Activated naive CD8-positive, alpha-beta T cell treated with anti-CD3 and anti-CD28 coated beads for 36 hours (primary cell): ENCODE results near the gene TPPP. TPM values are rescaled to one million over a fixed set of nuclear protein-coding genes. Genes with fewer than 3 reads are reported as not detected.

Experiments
- DNase-seq: peaks from one replicate; pipeline ENCODE4 v3.0.0; 2021
- H3K27ac Mint-ChIP-seq: one replicate; pipeline ENCODE4 v1.8.0; 2022; ENCODE audit warnings: mild to moderate bottlenecking, moderate library complexity, mixed read lengths
- H3K27me3 Mint-ChIP-seq: one replicate; pipeline ENCODE4 v1.8.0; 2022; ENCODE audit warnings: mild to moderate bottlenecking, mixed read lengths
- H3K36me3 Mint-ChIP-seq: one replicate; pipeline ENCODE4 v1.8.0; 2021; ENCODE audit warnings: mild to moderate bottlenecking, mixed read lengths
- H3K4me1 Mint-ChIP-seq: one replicate; pipeline ENCODE4 v1.8.0; 2021; ENCODE audit warnings: mixed read lengths
- H3K4me3 Mint-ChIP-seq: one replicate; pipeline ENCODE4 v1.8.0; 2022; ENCODE audit warnings: mild to moderate bottlenecking, moderate library complexity, mixed read lengths
- H3K9me3 Mint-ChIP-seq: one replicate; pipeline ENCODE4 v1.8.0; 2022; ENCODE audit warnings: mixed read lengths
- total RNA-seq, 2 experiments: library from RNA; stranded (reverse); gene quantifications; one replicate each; pipeline ENCODE4 v1.2.3, GENCODE V29; 2021

TPPP gene
- total RNA-seq, 2 experiments from 2014 or later: 0.08 TPM; not detected in 1

- DNase-seq: no peak
- no peaks in the 10 kb centered on the region for H3K27me3 Mint-ChIP-seq
- no peak overlapping the region for H3K27ac Mint-ChIP-seq
- peaks cover 11% of the 10 kb centered on the region for H3K36me3 Mint-ChIP-seq
- H3K4me1 Mint-ChIP-seq: no peaks in the 10 kb centered on the region
- no peaks in the 10 kb centered on the region for H3K9me3 Mint-ChIP-seq
- no peak overlapping the region for H3K4me3 Mint-ChIP-seq
Observed at GRCh38 chr5:652773-653350, 40.3 kb downstream of the TPPP start.

DNA sequence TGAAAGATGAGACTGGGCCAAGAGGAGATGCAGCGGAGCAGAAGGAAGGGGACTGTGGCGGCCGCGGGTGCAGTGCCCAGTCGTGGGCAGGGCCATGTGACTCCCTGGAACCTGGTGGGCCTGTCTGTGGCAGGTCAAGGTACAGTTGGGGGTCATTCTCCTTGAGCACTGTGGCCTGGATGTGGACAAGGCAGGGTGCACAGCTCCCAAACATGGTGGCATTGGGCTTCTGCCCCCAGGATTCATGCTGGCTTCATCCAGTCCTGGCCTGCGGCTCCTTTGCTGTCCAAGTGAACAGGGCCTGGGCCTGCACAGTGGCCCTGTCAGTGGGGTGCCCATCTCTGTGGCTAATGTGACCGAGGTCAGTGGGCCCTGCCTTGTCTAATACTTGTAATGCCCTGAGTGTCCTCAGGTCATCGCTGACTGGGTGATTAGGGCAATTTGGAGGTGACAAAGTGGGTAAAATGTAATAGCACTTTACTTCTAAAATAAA is 41.1 kb downstream of the TPPP start:
- no peak overlapping the region for H3K4me3 Mint-ChIP-seq
- no peaks in the 10 kb centered on the region for H3K4me1 Mint-ChIP-seq
- no peaks in the 10 kb centered on the region for H3K9me3 Mint-ChIP-seq
- no peak overlapping the region for H3K27ac Mint-ChIP-seq
- peaks cover 4% of the 10 kb centered on the region for H3K36me3 Mint-ChIP-seq
- no peak for DNase-seq
- H3K27me3 Mint-ChIP-seq: no peaks in the 10 kb centered on the region

- Mint-ChIP-seq H3K36me3 (peaks cover 3% of the 10 kb centered on the region), H3K9me3 (no peaks in the 10 kb centered on the region), H3K27me3 (no peaks in the 10 kb centered on the region), H3K27ac (no peak overlapping the region), H3K4me1 (no peaks in the 10 kb centered on the region), H3K4me3 (no peak overlapping the region)
- no peak for DNase-seq
Observed at GRCh38 chr5:651296-652022, 41.7 kb downstream of the TPPP start.

GRCh38 chr5:647727-648126 is 45.4 kb downstream of the TPPP start:
- no peak overlapping the region for H3K4me3 Mint-ChIP-seq
- H3K27me3 Mint-ChIP-seq: no peaks in the 10 kb centered on the region
- H3K36me3 Mint-ChIP-seq: peaks cover 6% of the 10 kb centered on the region
- H3K9me3 Mint-ChIP-seq: no peaks in the 10 kb centered on the region
- DNase-seq: no peak
- no peaks in the 10 kb centered on the region for H3K4me1 Mint-ChIP-seq
- H3K27ac Mint-ChIP-seq: no peak overlapping the region

GRCh38 chr5:647311-647710 is 45.8 kb downstream of the TPPP start:
- H3K4me3 Mint-ChIP-seq: no peak overlapping the region
- no peaks in the 10 kb centered on the region for H3K27me3 Mint-ChIP-seq
- no peaks in the 10 kb centered on the region for H3K9me3 Mint-ChIP-seq
- H3K27ac Mint-ChIP-seq: no peak overlapping the region
- H3K36me3 Mint-ChIP-seq: peaks cover 6% of the 10 kb centered on the region
- H3K4me1 Mint-ChIP-seq: no peaks in the 10 kb centered on the region
- DNase-seq: no peak

GRCh38 chr5:646396-647201 is 46.6 kb downstream of the TPPP start:
- Mint-ChIP-seq H3K36me3 (peaks cover 3% of the 10 kb centered on the region), H3K4me1 (no peaks in the 10 kb centered on the region), H3K27ac (no peak overlapping the region), H3K4me3 (no peak overlapping the region), H3K27me3 (no peaks in the 10 kb centered on the region), H3K9me3 (no peaks in the 10 kb centered on the region)
- DNase-seq: no peak

- DNase-seq: no peak
- Mint-ChIP-seq H3K27ac (no peak overlapping the region), H3K27me3 (no peaks in the 10 kb centered on the region), H3K36me3 (peaks cover 6% of the 10 kb centered on the region), H3K4me3 (no peak overlapping the region), H3K9me3 (no peaks in the 10 kb centered on the region), H3K4me1 (no peaks in the 10 kb centered on the region)
Observed at GRCh38 chr5:645421-645820, 47.7 kb downstream of the TPPP start.

DNA sequence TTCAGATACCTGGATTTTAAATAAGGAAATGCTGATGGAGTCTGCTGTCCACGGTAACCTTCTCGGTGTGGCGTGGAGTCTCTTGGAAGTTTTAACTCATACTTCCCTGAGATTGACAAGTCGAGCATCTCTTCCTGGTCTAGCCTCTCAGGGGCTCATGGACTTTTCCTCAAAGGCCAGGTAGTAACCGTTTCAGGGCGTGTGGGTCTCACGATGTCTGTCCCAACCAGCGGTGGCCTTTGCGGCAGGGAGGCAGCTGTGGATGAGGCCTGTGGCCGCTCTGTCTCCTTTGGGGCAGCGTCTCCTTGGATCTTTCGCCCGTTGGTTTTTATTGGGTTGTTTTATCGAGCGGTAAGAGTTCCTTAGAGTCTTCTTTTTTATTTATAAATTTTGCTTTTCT is 48.2 kb downstream of the TPPP start:
- Mint-ChIP-seq H3K9me3 (no peaks in the 10 kb centered on the region), H3K4me3 (no peak overlapping the region), H3K36me3 (peaks cover 6% of the 10 kb centered on the region), H3K4me1 (no peaks in the 10 kb centered on the region), H3K27ac (no peak overlapping the region), H3K27me3 (no peaks in the 10 kb centered on the region)
- DNase-seq: no peak

- no peaks in the 10 kb centered on the region for H3K4me1 Mint-ChIP-seq
- DNase-seq: no peak
- no peak overlapping the region for H3K4me3 Mint-ChIP-seq
- H3K36me3 Mint-ChIP-seq: peaks cover 6% of the 10 kb centered on the region
- no peaks in the 10 kb centered on the region for H3K9me3 Mint-ChIP-seq
- H3K27ac Mint-ChIP-seq: no peak overlapping the region
- no peaks in the 10 kb centered on the region for H3K27me3 Mint-ChIP-seq
Observed at GRCh38 chr5:644509-644908, 48.6 kb downstream of the TPPP start.

- DNase-seq: no peak
- H3K27ac Mint-ChIP-seq: no peak overlapping the region
Observed at GRCh38 chr5:643811-644271, 49.3 kb downstream of the TPPP start.

DNA sequence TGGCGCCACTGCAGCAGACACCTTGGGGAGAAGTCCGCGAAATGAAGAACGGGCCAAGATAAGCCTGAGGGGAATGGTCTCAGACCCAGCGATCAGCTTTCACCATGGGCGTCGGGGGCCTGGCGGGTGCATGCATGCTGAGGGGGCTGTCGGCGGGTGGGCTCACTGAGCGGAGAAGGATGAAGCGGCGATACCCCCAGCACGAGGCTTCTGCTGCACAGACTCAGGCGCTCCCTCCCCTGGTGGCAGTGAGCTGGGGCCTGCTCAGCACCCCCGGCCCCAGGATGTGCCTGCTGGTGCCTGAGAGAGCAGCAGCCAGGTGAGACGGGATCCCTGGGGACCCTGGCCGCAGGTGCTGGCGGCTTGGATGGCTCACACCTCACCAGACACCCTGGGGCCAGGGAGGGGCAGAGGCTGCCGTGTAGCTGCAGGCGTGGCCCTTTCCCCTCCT is 49.8 kb downstream of the TPPP start:
- H3K4me1 Mint-ChIP-seq: no peaks in the 10 kb centered on the region
- no peaks in the 10 kb centered on the region for H3K9me3 Mint-ChIP-seq
- DNase-seq: no peak
- H3K27ac Mint-ChIP-seq: no peak overlapping the region
- H3K36me3 Mint-ChIP-seq: peaks cover 6% of the 10 kb centered on the region
- H3K4me3 Mint-ChIP-seq: no peak overlapping the region
- H3K27me3 Mint-ChIP-seq: no peaks in the 10 kb centered on the region

More at GRCh38 chr5:643811-644271, 49.3 kb downstream of the TPPP start:
- H3K27me3 Mint-ChIP-seq: no peaks in the 10 kb centered on the region
- H3K4me1 Mint-ChIP-seq: no peaks in the 10 kb centered on the region
- H3K4me3 Mint-ChIP-seq: no peak overlapping the region
- peaks cover 6% of the 10 kb centered on the region for H3K36me3 Mint-ChIP-seq
- H3K9me3 Mint-ChIP-seq: no peaks in the 10 kb centered on the region

GRCh38 chr5:642481-642880 is 50.7 kb downstream of the TPPP start:
- Mint-ChIP-seq H3K27ac (no peak overlapping the region), H3K4me3 (no peak overlapping the region), H3K4me1 (no peaks in the 10 kb centered on the region), H3K36me3 (peaks cover 7% of the 10 kb centered on the region), H3K9me3 (no peaks in the 10 kb centered on the region), H3K27me3 (no peaks in the 10 kb centered on the region)
- no peak for DNase-seq

- Mint-ChIP-seq H3K27me3 (no peaks in the 10 kb centered on the region), H3K4me3 (no peak overlapping the region), H3K9me3 (no peaks in the 10 kb centered on the region), H3K27ac (no peak overlapping the region), H3K36me3 (peaks cover 11% of the 10 kb centered on the region), H3K4me1 (no peaks in the 10 kb centered on the region)
- DNase-seq: no peak
Observed at GRCh38 chr5:641331-641765, 51.8 kb downstream of the TPPP start.

DNA sequence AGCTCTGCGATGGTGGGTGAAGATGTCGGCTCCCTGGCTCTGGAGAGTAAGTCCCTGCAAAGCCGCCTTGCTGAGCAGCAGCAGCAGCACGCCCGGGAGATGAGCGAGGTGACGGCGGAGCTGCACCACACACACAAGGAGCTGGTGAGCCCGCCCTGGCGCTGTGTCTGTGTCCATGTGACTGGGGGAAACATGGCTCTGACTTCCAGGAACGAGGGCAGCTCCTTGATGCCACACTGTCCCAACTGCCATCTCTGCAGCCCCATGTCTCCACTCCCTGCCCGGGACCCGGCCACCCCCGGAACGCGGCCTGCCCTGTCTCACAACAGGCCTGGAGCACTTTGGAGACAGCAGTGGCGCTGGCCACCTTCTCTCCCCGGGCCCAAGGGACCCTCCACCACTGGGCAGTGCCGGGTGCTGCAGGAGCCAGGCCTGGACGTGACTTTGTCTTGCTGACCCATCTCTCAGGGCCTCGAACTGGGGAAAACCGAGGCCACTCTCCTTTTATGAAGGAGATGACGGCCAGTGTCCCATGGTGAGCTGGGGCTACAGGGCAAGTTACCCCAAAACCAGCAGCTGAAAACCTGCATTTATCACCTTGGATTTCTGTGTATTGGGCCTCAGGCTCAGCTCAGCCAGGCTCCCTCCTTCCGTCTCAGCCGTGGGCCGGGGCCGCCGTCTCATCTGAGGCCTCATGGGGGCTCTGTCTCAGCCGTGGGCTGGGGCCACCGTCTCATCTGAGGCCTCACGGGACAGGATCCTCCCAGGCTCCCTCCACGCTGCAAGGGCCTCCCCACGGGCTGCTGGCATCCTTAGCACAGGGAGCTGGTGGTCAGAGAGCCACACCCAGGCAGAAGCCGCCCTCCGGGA is 52.5 kb downstream of the TPPP start:
- no peak for DNase-seq
- H3K4me1 Mint-ChIP-seq: no peaks in the 10 kb centered on the region
- peaks cover 13% of the 10 kb centered on the region for H3K36me3 Mint-ChIP-seq
- H3K9me3 Mint-ChIP-seq: no peaks in the 10 kb centered on the region
- H3K27ac Mint-ChIP-seq: no peak overlapping the region
- H3K27me3 Mint-ChIP-seq: no peaks in the 10 kb centered on the region
- H3K4me3 Mint-ChIP-seq: no peak overlapping the region
